ENCODE results near the gene TNFRSF4. TPM values are rescaled to one million over a fixed set of nuclear protein-coding genes. Genes with fewer than 3 reads are reported as not detected.

TNFRSF4 gene
- total RNA-seq, 1 donor from 2014 or later, result 4.2 TPM

DNA sequence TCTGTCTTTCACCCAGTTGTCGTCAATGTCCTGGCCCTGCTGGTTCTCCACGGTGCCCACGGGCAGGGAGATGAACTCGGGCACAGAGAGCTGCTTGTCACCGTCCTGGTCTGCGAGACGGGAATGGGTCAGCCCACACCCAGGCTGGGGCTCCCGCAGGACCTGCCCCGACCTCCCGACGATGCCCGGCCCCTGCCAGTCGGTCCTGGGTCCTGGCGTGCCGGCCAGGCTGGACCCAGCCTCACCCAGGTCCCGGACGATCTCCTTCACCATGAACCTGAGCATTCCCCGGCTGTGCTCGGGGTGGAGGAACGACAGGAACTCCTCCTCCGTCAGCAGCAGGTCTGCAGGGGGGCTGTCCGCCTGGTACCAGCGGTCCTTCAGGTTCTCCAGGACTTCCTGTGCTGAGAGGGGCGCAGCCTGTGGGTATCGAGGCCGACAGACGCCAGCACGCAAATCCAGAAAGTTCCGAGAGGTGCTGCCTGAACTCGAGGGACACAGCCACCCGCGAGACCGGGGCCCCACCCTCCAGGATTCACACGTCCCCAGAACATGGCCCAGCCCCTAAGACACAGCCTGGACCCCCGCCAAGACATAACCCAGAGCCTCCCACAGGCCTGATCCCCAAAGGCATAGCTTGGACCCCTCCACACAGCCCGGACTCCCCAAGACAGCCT lies 4.7 kb upstream of the TNFRSF4 start:
- no peak for DNase-seq (ENCODE audit: low read depth in 2 of 2)

DNA sequence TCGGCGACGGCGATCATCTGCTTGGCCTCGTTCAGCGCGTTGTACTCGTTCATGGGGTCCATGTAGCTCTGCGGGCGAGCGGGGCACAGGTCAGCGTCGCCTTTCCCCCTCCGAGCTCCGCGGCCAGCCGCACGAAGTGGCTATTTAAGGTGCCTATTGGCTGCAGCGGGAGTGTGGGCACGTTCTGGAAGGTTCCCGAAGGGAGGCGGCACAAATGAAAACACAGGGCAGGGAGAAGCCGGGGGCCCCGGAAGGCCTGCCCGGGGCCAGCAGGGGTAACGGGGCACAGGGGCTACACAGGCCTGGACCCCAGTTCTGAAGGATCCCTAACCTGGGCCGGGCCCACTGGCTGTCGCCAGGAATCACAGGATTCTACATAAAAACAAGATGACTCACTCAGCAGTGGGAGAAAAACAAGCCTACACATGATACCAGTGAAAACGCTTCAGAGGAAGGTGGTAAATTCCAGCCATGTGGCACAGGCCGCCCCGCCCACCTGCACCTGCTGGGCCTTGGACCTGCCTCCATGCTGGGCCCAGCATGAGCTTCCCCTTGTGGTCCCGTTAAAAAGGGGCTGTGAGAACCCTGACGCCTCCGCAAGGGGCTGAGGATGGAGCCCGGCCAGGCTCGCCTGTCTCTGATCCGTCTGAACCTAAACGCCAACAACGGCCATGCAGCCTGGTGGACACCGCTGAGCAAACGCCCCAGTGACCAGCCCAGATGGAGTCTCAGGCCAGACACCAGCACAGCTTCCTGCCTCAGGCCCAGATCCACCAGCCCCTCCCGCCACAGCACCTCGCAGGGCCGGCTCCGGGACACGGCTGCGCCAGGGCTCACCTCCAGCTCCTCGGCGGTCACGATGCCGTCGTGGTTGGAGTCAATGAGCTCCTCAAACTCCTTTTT lies 3.9 kb upstream of the TNFRSF4 start:
- peak; percentile 46 to 65 for DNase-seq (ENCODE audit: low read depth in 2 of 2)

DNA sequence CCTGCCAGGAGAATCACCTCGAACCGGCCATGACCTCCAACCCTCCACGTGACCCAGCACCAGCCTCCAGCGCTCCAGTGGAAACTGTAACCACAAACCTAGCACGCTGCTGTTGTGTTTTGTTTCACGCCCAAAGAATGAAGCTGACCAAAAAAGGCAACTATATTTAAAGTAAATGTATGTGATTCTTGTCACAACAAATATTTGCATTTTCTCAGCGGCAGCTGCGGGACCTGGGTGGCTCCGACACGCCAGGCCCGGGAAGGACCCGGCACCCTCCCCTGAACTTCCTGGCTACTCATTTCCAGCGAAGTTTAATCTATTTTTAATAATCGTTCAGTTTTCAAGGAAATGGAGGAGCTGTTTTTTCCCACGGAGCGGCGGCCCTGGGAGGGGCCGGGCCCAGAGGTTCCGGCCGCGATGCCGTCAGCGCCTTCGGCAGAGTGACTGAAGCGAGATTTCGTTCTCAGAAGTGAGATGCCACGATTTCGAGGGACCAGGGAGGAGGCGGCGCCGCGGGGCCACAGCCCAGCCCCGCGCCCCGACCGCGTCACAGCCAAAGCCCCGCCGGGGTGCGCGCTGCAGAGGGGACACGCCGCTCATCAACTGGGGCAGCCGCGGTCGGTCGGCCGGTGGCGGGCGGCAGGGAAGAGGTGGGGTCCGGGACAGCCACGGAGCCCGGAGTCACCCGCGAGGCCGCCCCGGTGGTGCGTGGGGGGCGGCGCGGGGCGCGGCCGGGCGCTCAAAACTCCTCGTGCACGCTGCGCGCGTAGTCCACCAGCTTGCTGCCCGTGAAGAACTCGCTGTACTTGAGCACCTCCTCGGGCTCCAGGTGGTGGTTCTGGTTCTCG lies 3.0 kb upstream of the TNFRSF4 start:
- DNase-seq (ENCODE audit: low read depth in 2 of 2), result no peak

DNA sequence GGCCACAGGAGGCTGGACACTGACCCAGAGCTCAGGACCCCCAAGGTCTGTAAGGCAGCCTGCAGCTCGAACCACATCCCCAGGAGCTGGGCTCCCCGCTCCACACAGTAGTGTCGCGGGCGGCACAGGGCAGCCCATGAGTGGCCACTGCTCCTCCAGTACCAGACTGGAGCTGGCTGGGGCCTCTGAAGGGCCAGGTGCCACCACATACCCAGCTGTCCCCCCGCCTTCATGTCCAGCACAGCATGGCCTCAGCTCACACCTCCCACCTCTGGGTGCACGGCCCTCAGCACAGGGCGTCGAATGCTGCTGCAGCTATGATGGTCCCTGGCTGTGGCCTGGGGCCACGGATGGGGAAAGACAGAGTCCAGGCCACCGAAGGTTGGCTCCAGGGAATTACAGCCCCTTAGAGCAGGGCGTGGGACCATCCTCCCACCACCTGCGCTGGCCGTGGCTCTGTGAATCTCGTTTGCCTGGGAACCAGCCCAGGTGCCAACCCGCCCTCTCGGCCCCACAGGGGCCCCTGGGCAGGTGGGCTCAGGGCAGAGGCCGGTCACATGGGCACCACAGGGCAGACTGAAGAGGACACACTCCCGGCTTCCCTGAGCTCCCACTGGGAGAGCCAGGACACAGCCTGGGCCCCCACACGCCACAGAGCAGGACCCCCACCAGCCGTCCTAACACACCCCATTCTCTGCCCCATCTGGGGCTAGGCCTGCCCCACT lies 2.1 kb upstream of the TNFRSF4 start:
- DNase-seq (ENCODE audit: low read depth in 2 of 2), result no peak

DNA sequence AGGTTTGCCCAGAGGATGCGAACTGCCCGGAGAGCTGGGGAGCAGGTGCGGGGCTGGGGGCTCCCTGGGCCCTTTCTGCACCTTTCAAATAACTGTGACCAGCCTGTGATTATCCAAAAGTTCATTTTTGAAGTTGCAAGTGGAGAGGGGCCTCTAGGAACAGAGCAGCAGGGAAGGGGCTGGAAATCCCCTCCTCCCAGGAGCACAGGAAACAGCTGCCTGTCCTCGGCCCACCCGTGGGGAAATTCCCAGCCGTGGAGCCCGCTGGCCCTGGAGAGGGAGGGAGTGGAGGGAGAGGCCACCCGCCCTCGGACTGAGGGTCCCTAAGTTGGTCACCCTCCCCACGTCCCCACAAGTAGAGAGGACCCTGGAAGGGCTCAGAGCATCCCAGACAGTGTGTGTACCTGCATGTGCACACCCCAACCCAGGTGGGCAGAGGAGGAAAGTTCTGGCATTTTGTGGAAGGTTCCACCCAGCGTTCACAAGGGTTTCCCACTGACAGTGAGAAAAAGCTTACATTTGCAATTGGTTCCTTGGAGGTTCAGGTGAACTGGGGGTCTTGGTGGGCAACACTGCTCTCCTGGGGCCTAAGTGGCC lies 1.2 kb upstream of the TNFRSF4 start:
- peak; percentile 47 to 55 for DNase-seq (ENCODE audit: low read depth in 2 of 2)

DNA sequence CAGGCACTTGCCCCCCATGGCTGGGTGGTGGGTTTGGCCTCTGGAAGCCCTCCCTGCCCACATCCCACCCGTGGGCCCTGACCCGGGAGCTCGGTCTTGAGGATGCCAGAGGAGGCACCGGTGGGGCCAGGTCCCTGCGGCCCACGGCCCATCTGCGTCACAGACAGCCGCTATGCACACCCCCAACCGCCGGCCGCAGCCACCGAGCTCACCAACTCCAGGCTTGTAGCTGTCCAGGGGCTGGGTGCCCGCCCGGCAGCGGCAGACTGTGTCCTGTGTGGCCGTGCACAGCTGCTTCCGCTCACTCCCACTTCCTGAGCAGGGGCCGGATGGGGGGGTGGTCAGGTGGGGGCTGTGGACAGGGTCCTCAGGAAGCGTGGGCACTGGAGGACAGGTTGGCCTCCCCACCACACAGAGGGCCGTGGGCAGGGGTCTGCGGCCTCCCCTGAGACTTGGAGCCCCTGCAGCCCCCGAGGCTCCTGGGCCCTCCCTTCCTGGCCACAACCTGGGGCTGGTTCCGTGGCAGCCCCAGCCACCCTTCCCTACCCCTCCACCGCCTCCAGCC lies 1.1 kb downstream of the TNFRSF4 start:
- peak; percentile 75 to 84 for DNase-seq (ENCODE audit: low read depth in 2 of 2)

DNA sequence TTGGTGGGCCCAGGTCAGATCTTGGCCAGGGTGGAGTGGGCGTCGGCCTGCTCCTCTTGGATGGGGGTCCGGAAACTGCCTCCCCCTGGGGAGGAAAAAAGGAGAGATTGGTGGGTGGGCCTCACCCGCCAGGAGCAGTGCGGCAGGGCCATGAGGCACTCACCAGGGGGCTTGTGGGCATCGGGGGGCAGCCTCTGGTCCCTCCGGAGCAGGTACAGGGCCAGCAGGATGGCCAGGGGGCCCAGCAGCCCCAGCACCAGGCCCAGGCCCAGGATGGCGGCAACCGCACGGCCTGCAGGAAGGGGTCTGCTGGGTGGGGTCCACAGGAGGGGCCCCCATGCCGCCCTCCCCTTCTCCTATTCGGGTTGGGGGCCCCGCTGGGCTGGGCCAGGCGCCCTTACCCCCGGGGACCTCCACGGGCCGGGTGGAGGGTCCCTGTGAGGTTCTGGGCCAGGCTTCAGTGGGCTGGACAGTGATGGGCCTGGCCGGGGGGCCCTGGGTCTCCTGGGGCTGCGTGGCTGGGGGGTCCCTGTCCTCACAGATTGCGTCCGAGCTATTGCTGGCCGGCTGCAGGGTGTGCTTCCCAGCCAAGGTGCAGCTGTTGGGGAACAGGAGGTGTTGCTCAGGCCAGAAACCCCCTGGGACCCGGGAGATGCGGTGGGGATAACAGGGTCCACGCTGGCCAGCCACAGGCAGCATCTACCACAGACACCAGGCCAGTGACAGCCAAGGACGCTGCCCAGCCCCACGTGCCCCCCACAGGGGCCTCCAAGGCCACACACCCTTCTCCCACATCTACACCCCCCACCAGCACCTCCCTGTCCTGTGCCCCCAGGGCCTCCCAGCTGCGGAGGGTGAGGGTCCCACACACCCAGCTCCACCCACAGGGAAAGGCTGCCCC lies 2.2 kb downstream of the TNFRSF4 start:
- no peak for DNase-seq (ENCODE audit: low read depth in 2 of 2)

DNA sequence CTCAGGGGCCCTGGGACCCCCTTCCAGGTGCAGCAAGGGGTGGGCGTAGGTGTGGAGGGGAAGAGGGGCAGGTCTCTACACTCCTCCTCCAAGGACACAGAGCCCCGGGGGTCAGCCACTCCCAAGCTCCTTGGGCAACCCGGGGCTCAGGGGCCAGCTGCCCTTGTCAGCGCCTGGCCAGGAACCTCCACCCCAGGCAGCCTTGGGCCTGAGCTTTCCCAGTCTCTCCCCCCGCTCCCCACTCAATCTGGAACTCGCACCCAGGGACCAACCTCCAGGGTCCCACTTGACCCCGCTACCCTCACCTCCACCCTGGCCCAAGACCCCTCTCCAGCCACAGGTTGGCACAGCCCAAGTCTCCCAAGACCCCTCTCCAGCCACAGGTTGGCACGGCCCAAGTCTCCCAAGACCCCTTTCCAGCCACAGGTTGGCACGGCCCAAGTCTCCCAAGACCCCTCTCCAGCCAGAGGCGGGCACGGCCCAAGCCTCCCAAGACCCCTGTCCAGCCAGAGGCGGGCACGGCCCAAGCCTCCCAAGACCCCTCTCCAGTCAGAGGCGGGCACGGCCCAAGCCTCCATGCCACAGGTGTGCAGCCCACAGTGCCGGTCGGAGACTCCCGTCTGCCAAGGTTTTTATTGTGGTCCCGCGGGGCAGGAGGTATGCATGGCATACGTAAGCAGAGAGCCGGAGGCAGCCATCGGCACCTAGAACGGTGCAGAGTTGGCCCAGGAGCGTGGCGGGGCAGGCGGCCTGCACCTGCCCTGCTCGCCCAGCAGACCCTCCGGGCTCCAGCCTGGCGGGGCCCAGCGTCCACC lies 3.0 kb downstream of the TNFRSF4 start:
- DNase-seq (ENCODE audit: low read depth in 2 of 2), result no peak

DNA sequence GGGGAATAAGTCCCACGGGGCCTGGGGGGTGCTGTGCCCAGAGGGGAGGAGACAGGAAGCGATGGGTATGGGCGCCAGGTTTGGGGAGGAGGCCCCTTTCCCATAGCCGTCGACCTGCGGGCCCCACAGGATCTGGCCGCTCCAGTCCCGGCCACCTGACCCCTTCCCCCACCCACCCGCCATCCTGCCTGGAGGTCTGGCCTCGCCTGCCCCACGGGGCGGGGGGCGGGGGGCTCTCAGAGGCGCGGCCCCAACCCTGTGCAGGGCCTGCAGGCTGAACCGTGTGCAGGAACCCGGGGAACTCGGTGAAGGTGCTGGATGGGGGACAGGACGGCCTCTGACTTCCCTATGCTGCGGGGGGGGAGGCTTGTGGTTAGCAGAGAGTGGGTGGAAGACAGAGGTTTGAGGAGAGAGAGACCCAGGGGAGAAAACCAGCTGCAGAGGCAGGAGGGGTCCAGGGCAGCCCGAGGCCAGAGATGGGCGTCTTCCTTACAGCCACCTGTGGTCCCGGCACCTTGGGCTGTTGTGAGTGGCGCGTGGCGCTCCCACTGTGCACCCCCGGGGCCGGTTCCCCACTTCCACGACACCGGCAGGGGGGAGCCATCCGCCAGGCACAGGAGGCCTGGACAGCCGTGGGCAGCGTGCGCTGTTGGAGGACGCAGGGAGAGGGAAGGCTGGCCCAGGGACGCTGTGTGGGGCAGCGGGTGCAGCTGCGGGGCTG lies 5.1 kb downstream of the TNFRSF4 start:
- no peak for DNase-seq (ENCODE audit: low read depth in 2 of 2)

DNA sequence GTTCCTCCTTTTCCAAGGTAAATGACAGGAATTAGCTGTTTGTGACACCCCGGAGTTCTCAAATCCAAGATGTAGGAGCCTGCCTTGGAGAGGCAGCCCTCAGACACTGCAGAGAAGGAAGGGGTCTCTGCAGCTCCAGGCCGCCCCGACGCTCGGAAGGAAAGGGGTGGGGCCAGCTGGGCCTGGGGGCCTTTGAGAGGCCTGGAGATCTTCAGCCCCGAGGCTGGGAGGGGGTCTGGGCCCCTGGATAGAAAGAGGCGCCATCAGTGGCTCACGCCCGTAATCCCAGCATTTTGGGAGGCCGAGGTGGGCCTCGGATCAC lies 6.4 kb downstream of the TNFRSF4 start:
- no peak for DNase-seq (ENCODE audit: low read depth in 2 of 2)

DNA sequence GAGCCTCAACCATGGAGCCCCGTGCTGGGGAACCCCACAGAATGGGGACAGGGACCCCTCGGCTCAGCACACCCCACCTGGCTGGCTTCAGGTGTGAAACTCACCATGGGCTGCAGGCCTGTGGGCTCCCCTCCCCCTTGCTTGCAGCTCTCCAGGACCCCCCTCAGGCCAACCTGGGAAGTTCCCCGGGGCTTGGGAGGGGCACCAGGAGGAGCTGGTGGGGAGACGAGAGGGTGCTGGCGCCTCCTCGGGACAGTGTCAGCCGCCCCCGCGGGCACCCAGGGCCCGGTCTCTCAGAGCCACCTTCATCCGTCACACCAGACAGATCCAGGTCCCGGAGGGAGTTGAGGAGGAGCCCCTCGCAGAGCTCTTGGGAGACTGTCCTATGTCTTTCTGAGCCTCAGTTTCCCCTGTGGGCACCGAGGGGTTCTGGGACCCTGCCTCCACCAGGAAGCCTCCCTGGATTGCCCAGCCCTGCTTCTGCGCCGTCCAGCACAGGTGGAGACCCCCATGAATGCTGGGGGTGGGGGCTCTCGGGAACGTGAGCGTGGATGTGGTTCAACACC lies 6.9 kb downstream of the TNFRSF4 start:
- no peak for DNase-seq (ENCODE audit: low read depth in 2 of 2)

DNA sequence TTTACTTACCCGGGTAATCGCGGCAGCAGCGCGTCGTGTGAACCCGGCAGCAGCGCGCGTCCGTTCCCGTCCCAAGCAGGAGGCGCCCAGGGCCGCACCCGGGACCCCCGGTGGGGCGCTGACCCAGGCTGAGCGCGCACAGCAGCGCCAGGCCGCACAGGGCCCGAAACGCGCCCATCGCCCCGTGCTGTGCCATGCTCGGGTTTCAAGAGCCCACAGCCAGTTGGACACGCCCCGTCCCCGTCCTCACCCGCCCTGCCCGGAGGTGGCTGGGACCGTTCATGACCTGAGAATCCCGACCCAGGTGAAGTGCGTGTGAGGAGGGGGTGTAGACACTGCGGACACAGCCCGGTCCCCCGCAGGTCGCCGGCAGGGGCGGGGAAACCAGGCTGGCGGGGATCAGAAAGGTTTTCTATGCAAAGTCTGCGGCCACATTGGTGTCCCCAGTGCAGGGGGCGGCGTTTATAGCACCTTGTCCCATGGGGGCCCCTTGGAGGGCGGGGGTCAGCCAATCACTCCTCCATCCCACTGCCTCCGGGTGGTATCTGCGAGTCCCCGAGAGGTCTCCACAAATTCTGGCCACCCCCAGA lies 7.5 kb downstream of the TNFRSF4 start, which contains the start of gene TNFRSF18:
TSS of gene TNFRSF18 (minus strand) at position 217 of the 590 bp plus-strand sequence. CDS start at position 196, 21 bp downstream.
- no peak for DNase-seq (ENCODE audit: low read depth in 2 of 2)

DNA sequence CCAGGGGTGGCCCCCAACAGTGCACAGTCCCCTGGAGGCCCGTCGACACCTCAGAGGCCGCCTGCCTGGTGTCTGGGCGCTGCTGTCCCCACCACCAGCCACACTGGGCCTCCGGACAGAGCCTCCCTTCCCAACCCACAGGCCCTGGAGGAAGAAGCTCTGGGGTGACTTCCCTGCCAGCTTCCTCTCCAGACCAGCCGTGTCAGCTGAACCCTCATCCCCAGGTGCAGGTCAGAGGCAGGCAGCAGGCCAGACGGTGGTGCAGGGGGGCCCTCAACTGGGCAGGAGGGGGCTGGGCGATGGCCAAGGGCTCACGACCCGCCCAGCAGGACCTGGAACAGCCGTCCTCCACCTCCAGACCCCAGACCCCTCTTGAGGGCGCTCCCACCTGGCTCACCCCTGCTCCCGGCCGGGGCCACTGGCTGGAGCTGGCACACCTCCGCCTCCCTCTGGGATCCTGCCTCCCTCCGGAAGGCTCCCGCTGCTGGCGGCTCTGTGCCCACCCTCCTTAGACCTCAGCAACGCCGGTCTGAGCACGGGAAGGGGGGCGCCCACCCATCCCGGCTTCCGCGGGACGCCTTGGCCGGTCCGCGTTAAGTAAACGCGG lies 8.1 kb downstream of the TNFRSF4 start:
- no peak for DNase-seq (ENCODE audit: low read depth in 2 of 2)

DNA sequence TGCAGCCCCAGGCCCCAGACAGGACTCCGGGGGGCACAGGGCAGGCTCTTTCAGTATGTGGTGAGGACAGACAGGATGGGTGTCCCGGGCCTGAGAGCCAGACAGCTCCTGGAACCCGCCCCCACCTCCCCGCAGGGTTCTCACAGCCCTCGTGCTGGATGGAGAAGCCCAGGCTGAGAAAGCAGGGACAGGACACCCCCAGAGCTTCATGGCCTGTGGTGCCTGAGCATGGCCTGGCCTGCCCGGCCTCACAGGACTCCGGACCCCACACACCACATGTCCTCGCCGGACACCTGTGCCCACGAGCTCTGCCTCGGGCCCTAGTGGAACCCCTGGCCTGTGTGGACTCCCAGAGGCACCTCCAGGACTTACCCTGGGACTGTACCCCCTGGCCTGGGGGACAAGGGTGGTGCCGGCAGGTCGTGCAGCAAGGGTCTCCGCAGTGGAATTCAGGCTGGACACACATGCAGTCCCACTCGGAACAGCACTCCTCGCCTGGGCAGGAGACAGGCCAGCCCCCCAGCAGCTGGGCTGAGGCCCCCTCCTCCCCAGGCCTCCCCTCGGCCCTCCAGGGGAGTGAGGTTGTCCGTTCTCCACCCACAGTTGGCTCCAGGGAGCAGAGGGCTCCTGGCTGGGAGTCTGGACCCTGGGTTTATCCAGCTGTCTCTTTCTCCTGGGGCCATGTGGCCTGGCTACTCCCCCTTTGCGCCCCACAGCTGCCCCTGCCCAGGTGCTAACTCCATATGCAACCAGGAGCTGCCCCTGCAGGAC lies 8.8 kb downstream of the TNFRSF4 start:
- no peak for DNase-seq (ENCODE audit: low read depth in 2 of 2)

DNA sequence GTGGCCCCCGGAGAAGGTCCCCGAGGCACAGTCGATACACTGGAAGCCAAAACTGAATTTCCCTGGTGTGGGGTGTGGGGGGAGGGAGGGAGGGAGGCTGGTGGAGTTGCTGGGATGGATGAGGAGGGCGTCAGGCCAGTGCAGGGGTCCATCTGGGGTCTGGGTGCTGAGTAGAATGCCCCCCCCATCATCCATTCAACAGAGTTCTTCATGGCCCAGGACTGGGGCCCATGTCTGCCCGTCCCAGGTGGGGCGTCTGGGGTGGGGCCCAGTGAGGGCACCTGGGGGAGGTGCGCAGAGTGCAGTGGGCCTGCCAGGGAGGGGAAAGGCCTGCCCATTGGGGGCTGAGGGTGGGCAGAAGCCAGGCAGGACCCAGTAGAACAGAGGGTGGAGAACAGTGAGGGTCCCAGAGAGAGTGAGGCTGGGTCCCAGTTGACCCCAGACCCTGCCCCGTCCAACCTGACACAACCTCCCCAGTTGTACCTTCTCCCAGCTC lies 9.5 kb downstream of the TNFRSF4 start:
- no peak for DNase-seq (ENCODE audit: low read depth in 2 of 2)

All from lung microvascular endothelial cell (primary cell).